OCI-LY1 (cell line): ENCODE data around the gene FREM2.

Source experiments
- H2AFZ ChIP-seq: fragments of 200-600 bp; sonication (generic), shearing (Covaris generic); 2 replicates; pipeline ENCODE4 v1.6.0; 2014; ENCODE audit warnings: antibody characterized with exemption, mild to moderate bottlenecking, low read length
- H3F3A ChIP-seq: fragments of 200-600 bp; sonication (generic), shearing (Covaris generic); 2 replicates; pipeline ENCODE4 v1.6.0; 2014; ENCODE audit warnings: mild to moderate bottlenecking, antibody characterized with exemption, low read length, moderate library complexity; ENCODE audit not compliant: insufficient read depth
- H3K27ac ChIP-seq: fragments of 200-600 bp; sonication (generic); 2 replicates; pipeline ENCODE4 v1.5.1; 2014; ENCODE audit warnings: low read length, mixed run types, mild to moderate bottlenecking, low read depth; ENCODE audit not compliant: poor library complexity, severe bottlenecking
- H3K27me3 ChIP-seq: fragments of 200-600 bp; sonication (generic); 2 replicates; pipeline ENCODE4 v1.6.0; 2014; ENCODE audit warnings: antibody characterized with exemption, mild to moderate bottlenecking, low read length, moderate library complexity; ENCODE audit not compliant: insufficient read depth
- H3K36me3 ChIP-seq: fragments of 200-600 bp; sonication (generic); 2 replicates; pipeline ENCODE4 v1.6.1; 2014; ENCODE audit warnings: mild to moderate bottlenecking, antibody characterized with exemption, low read length, moderate library complexity, mixed read lengths; ENCODE audit not compliant: insufficient read depth
- H3K4me1 ChIP-seq: fragments of 200-600 bp; sonication (generic); 2 replicates; pipeline ENCODE4 v1.5.1; 2014; ENCODE audit warnings: mild to moderate bottlenecking, low read length, moderate library complexity; ENCODE audit not compliant: insufficient read depth, severe bottlenecking
- H3K4me2 ChIP-seq: fragments of 200-600 bp; sonication (generic), shearing (Covaris generic); 2 replicates; pipeline ENCODE4 v1.6.1; 2014; ENCODE audit warnings: low read length
- H3K4me3 ChIP-seq: fragments of 200-600 bp; sonication (generic); 2 replicates; pipeline ENCODE4 v1.5.1; 2014; ENCODE audit warnings: low read length, low read depth, mild to moderate bottlenecking, mixed read lengths; ENCODE audit not compliant: poor library complexity, severe bottlenecking
- H3K79me2 ChIP-seq: fragments of 200-600 bp; shearing (Covaris generic); 2 replicates; pipeline ENCODE4 v1.6.1; 2016; ENCODE audit warnings: mixed run types, low read length, mixed read lengths; ENCODE audit not compliant: insufficient read depth
- H3K9ac ChIP-seq: fragments of 200-600 bp; sonication (generic), shearing (Covaris generic); 2 replicates; pipeline ENCODE4 v1.6.1; 2014; ENCODE audit warnings: mild to moderate bottlenecking, low read length, mixed read lengths
- H3K9me2 ChIP-seq: fragments of 200-600 bp; sonication (generic), shearing (Covaris generic); 2 replicates; pipeline ENCODE4 v1.6.1; 2014; ENCODE audit warnings: low read depth, mild to moderate bottlenecking, low read length, mixed read lengths
- H3K9me3 ChIP-seq: fragments of 200-600 bp; shearing (Covaris generic); 2 replicates; pipeline ENCODE4 v1.6.1; 2014; ENCODE audit warnings: low read length, mixed read lengths
- H4K20me1 ChIP-seq: fragments of 200-600 bp; sonication (generic), shearing (Covaris generic); 2 replicates; pipeline ENCODE4 v1.6.0; 2016; ENCODE audit warnings: mild to moderate bottlenecking, low read length; ENCODE audit not compliant: insufficient read depth
- EZH2 ChIP-seq: fragments of 200-600 bp; sonication (generic), shearing (Covaris generic); IDR thresholded peaks from 2 replicates; pipeline ENCODE4 v1.8.0; 2017; ENCODE audit warnings: borderline replicate concordance, mixed run types, mild to moderate bottlenecking, antibody characterized with exemption, low read length, moderate library complexity, mixed read lengths
- TF ChIP-seq, protein P1 (sequence below): fragments of 200-600 bp; sonication (generic), shearing (Covaris generic); IDR thresholded peaks from 2 replicates; pipeline ENCODE4 v1.5.1; 2017; ENCODE audit warnings: mild to moderate bottlenecking, antibody characterized with exemption, low read length, moderate library complexity, mixed read lengths

FREM2 gene

DNA sequence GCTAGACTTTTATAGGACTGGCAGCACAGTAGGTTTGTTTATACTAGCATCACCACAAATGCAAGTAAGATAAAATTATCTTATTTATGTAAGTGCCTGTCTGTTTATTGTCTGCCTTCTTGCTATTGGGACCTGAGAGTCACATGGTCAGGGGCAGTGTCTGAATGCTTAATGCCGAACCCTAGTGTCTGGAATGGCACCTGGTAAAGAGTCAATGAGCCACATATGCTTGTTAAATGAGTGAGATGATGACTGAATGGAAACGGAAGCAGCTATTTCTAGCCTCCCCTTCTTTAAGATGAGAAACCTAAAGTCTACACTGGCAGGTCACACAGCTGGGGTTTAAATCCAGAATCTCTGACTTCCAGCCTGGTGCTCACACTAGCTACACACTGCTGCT is 211.6 kb downstream of the FREM2 start:
- Histone ChIP-seq H2AFZ (no peak overlapping the region), H3F3A (no peaks in the 10 kb centered on the region)

DNA sequence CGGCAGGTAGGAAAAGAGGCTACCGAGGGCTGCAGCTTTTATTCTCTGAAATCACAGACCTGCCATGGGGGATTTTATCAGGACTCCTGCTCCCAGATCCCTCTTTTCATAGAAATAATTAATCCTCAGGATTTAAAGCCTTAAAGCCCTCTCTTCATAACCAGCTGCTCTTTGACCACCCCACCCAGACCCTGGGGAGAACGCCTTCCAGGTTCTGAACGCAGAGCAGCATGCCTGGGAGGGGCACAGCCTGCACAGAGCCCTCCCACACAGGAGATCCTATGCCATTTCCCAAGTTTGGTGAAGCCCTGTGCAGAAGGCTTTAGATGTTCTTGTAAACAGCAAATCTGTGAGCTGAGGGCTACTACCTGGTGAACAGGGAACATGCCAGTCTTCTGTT is 212.7 kb downstream of the FREM2 start:
- Histone ChIP-seq H3F3A (no peaks in the 10 kb centered on the region), H2AFZ (no peak overlapping the region), H3K27me3 (no peaks in the 10 kb centered on the region), H3K9me2 (no peaks in the 10 kb centered on the region), H3K4me3 (no peak overlapping the region), H3K9ac (no peak overlapping the region), H4K20me1 (no peaks in the 10 kb centered on the region), H3K9me3 (no peaks in the 10 kb centered on the region), H3K27ac (no peak overlapping the region), H3K4me1 (peaks cover 4% of the 10 kb centered on the region), H3K4me2 (no peak overlapping the region), H3K79me2 (no peaks in the 10 kb centered on the region), H3K36me3 (no peaks in the 10 kb centered on the region)
- TF ChIP-seq, protein P1, sequence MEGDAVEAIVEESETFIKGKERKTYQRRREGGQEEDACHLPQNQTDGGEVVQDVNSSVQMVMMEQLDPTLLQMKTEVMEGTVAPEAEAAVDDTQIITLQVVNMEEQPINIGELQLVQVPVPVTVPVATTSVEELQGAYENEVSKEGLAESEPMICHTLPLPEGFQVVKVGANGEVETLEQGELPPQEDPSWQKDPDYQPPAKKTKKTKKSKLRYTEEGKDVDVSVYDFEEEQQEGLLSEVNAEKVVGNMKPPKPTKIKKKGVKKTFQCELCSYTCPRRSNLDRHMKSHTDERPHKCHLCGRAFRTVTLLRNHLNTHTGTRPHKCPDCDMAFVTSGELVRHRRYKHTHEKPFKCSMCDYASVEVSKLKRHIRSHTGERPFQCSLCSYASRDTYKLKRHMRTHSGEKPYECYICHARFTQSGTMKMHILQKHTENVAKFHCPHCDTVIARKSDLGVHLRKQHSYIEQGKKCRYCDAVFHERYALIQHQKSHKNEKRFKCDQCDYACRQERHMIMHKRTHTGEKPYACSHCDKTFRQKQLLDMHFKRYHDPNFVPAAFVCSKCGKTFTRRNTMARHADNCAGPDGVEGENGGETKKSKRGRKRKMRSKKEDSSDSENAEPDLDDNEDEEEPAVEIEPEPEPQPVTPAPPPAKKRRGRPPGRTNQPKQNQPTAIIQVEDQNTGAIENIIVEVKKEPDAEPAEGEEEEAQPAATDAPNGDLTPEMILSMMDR: no peak
- no peak for TF ChIP-seq EZH2

More for the DNA sequence above, 211.6 kb downstream of the FREM2 start:
- no peaks in the 10 kb centered on the region for H3K9me2 ChIP-seq
- no peaks in the 10 kb centered on the region for H3K79me2 ChIP-seq
- peaks cover 4% of the 10 kb centered on the region for H3K4me1 ChIP-seq
- H3K27me3 ChIP-seq: no peaks in the 10 kb centered on the region
- TF ChIP-seq, protein P1: no peak
- no peak for TF ChIP-seq EZH2
- no peak overlapping the region for H3K4me2 ChIP-seq
- no peak overlapping the region for H3K9ac ChIP-seq
- no peaks in the 10 kb centered on the region for H3K36me3 ChIP-seq
- no peak overlapping the region for H3K4me3 ChIP-seq
- no peak overlapping the region for H3K27ac ChIP-seq
- H3K9me3 ChIP-seq: no peaks in the 10 kb centered on the region
- H4K20me1 ChIP-seq: no peaks in the 10 kb centered on the region

DNA sequence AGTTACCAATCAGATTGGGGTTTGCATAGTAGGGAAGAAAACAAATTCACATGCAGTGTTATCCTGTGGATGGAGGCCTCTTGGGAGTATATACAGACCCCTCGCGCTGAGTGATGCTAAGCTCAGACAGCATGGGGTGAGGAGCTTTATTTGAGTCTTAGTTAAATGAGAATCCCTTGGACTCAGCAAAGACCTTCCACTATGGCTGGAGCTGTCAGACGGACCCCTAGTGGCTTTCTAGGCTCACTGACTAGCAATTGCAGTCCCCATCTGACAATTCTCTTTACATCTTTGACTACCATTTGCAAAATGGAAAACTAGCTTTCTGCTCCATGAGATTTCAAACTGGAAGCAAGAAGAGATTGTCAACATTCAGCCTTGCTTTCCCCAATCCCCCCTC is 213.3 kb downstream of the FREM2 start:
- Histone ChIP-seq H3K27me3 (no peaks in the 10 kb centered on the region), H4K20me1 (no peaks in the 10 kb centered on the region), H3K4me1 (peaks cover 4% of the 10 kb centered on the region), H3K9me2 (no peaks in the 10 kb centered on the region), H3K79me2 (no peaks in the 10 kb centered on the region), H3K9me3 (no peaks in the 10 kb centered on the region), H3K4me3 (no peak overlapping the region), H3K27ac (no peak overlapping the region), H3K4me2 (no peak overlapping the region), H2AFZ (no peak overlapping the region), H3K36me3 (no peaks in the 10 kb centered on the region), H3F3A (no peaks in the 10 kb centered on the region), H3K9ac (no peak overlapping the region)
- no peak for TF ChIP-seq EZH2
- TF ChIP-seq, protein P1: peak; percentile 27
